Measurements from ENCODE around the gene ACTN1. TPM values are rescaled to one million over a fixed set of nuclear protein-coding genes. Genes with fewer than 3 reads are reported as not detected.
"Not testable (repeated sequence)": the region's sequence is repeated elsewhere in the genome, so short reads cannot be mapped to it uniquely, and the experiment has no call there.

Gene ACTN1
- polyA plus RNA-seq (2013, experiment 1 of 2; ENCODE audit: insufficient read length) = 865 TPM
- 871 TPM for polyA plus RNA-seq (2013, experiment 2 of 2; ENCODE audit: insufficient read length)

DNA sequence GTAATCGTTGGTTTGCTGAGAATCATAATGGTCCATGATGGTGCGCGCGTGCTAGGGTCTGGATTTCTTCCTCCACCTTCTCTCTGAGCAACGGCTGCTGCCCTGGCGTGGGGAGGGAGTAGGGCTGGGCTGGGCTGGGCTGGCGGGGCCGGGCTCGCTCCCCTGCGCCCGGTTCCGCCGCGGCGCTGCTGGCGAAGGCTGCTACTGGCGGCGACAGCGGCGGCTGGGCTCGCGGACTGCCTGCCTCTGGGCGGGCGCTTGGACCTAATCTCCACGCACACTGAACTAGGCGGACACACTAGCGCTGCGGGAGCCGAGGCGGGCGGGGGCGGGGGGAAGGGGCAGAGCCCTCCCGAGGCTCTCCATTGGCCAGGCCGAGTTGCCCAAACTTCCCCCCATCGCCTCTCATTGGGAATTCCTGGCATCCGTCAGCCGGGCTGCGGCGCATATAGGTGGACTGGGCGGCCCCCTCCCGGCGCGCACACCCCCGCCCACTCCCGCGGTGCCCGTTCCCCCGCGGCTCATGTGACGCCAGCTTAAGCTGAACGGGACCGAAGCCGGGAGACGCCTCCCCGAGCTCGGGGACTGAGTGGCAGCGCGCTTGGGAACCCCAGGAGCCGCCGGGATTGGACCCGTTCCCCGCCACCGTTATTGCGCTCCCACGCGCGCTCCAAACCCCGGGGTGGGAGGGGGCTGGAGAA, at the start of gene ACTN1:
Gene ACTN1, minus strand, starts transcription at position 282 of the 701 bp plus-strand sequence. Its CDS starts 246 bp downstream, at position 36.
- peak; percentile 99 for DNase-seq

DNA sequence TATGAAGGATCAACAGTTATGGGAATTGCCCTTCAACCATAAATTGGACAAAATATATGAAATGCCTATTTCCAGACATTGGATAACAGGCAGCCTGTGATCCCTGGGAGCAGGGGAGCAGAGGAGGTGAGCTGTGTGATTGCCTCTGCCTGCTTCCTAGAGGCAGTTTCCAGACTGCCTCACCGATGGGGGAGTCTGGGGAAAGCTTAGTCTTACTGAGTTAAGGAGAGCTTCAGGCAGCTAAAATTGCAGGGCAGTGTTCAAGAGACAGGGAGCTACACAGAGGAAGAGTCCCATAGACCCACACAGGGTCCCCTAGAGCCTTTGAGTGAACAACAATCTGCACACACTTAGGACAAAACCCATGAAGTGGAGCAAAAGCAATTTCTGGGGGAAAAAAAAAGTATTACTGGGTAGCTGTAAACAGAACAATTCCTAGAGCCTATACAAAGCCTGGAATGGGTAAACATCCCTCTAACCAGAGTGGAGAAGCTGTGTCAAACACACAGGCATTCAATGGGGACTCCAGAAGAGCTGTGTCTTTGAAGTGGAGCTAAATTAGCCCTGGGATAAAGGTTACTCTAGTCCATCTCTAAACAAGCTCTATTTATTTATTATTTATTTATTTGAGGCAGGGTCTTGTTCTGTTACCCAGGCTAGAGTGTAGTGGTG, 48.3 kb upstream of the ACTN1 start:
- no peak for DNase-seq

DNA sequence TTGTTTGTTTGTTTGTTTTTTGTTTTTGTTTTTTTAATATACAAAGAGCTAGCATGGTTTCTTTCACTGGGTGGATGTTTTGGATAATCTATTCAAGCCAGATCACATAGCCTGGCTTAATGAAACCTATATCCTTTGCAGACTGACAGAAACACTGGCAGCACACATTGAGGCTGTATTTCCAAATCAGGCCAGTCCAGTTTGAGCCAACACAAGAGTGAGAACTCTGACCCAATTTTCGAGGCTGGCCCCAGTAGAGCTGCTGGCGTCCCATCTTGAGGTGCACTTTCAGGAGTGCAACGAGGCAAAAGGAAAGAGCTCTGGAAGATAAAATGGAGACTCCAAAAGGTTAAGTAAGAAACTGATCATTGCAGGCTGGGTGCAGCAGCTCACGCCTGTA, 43.9 kb upstream of the ACTN1 start:
- no peak for DNase-seq

DNA sequence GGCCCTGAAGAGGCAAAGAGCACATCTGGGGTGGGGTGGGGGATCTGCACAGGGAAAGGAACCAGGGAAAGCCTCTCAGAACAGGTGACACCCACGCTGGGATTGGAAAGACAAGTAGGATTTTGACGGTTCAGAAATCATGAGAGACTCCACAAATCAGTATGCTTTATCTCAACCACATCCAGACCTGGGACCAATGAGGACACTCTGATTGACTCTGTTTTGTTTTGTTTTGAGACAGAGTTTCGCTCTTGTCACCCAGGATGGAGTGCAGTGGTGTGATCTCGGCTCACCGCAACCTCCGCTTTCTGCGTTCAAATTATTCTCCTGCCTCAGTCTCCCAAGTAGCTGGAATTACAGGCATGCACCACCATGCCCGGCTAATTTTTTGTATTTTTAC, 43.0 kb upstream of the ACTN1 start:
- DNase-seq = not testable (repeated sequence)

DNA sequence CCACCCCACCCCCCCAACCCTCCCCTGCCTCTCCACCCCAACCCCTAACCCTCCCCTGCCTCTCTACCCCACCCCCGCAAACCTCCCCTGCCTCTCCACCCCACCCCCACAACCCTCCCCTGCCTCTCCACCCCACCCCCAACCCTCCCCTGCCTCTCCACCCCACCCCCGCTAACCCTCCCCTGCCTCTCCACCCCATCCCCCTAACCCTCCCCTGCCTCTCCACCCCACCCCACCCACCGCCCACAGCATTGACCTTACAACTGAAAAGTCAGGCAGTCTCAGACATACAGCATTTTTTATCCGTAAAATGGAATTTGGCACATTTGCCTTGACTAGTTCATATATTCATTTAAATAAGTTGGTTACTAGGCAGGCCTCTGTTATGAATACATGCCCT, 38.6 kb upstream of the ACTN1 start:
- no peak for DNase-seq

DNA sequence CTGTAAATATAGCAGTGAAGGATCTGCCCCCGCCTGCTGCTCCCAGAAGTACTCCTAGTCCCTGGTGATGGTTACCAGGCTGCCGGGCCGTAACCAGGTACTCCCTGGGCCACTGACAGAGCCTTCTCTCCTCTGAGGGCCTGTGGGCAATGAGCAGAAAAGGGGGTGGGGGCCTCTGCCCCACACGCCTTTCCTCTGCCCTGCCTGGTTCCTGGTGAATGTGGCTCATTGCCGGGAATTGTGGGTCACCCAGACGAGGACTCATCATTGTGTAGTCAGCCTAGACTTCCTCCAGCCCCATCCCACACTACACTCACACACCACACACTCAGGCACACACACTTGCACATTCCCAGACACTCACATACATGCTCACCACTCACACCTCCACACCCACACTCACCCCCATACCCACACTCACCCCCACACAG, 35.7 kb upstream of the ACTN1 start:
- peak; percentile 42 for DNase-seq

DNA sequence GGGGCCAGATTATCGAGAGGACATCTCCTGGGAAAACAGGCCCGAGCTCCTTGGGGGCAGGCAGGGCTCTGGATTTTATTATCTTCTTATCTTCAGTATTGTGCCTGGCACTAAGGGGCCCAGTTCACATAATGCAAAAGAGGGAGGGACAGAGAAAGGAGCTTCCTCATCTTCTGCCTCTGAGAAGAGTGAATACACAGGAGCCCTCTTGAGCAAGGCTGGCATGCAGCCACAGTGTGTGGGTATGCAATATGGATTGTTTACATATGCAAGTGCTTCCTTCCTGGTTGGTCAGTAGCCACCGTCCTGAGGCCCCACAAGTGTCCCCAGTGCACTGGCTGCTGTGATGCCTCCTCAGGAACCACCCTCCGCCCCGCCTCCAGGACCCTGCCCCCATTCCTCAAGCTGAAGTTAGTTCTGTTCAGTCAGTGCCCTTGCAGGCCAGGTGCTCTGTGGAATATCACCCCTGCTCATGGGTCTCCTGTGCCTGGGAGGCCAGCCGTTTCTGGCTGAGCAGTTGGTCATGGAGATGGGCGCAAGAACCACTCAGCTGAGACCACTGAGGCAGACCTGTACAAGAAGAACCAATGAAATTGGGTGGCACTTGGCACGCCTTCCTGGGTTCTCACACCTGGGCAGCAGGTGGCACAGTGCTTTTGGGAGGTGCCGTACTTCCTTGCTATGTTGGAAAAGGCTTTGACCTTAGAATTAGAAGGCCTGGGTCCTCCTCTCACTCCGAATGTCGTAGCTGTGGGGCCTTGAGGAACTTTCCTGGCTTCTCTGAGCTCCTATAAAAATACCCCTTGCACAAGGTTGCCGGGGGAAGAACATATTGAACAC, 35.1 kb upstream of the ACTN1 start:
- peak; percentile 64 for DNase-seq

DNA sequence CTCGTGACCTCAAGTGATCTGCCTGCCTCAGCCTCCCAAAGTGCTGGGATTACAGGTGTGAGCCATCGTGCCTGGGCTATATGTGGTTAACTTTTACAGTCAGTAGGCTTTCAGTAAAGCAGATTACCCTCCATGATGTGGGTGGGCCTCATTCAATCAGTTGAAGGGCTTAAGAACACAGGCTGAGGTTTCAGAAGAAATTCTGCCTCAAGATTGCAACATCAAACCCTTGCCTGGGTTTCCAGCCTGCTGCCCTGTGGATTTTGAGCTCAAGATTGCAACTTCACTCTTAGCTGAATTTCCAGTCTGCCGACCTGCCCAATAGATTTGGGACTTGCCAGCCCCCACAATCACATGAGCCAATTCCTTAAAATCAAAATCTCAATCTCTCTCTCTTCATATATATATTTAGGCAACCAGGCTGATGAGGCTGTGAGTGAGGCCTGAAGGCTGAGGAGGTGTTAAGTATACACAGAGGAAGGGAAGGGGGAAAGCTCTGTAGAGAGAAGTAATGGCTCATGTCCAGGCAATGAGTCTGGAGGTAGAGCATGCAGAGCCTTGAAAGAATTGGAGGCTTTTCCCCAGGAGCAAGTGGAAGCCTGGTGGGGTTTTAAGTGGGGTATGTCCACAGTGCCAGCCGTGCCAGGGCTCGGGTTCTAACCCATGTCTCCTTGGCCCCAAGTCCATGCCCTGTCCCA, 33.3 kb upstream of the ACTN1 start:
- peak; percentile 31 for DNase-seq

DNA sequence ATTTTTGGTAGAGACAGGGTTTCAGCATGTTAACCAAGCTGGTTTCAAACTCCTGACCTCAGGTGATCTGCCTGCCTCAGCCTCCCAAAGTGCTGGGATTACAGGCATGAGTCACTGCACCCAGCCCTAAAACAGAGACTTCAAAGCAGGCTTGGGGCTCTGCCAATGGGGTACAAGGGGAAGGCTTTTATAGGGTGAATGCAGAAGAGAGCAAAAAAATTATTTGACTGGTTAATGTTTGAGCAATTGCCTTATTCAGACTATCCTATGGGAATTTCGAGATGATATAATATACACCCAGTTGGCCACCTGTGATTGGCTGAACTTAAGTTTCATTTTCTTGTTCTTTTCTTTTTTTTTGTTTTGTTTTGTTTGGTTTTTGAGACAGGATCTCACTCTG, 31.5 kb upstream of the ACTN1 start:
- DNase-seq = no peak

DNA sequence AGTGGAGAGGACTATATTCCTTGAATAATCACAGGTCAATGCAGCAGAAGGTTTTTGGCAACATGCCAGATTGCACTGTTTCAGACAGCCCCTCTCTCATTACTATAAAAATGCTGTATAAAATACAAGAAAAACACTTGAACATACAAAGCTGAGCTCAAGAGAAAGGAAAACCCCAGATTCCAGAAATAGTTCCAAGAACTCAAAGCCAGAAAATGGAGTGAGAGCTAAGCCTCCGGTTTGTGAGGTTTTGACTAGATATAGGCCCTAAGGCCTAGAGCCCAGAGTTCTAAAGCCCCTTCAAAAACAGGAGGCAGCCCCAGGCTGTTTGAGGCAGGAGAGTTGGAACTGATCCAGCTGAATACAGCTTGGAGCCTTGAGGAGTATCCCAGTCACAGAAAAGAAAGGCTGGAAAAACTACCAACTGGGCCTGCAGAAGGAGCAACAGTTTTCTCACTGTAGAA, 29.4 kb upstream of the ACTN1 start:
- peak; percentile 75 for DNase-seq

DNA sequence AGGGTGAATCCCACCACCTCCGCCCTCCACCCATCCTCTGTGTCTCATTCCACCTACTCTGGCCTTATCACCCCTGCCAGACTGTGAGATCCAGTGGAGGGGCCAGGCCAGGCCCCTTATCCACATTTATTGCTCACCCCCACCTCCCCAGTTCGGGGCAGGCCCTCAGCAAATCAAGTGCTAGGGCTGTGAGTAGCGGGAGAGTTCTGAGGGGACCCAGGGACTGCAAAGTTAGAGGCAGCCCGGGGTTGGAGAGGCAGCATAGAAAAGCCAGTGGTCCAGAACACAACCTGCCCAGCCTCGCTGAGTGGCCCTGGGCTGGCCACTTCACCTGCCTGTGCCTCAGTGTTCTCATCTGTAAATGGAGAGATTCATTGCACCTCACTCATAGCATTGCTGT, 27.2 kb upstream of the ACTN1 start:
- DNase-seq = no peak

DNA sequence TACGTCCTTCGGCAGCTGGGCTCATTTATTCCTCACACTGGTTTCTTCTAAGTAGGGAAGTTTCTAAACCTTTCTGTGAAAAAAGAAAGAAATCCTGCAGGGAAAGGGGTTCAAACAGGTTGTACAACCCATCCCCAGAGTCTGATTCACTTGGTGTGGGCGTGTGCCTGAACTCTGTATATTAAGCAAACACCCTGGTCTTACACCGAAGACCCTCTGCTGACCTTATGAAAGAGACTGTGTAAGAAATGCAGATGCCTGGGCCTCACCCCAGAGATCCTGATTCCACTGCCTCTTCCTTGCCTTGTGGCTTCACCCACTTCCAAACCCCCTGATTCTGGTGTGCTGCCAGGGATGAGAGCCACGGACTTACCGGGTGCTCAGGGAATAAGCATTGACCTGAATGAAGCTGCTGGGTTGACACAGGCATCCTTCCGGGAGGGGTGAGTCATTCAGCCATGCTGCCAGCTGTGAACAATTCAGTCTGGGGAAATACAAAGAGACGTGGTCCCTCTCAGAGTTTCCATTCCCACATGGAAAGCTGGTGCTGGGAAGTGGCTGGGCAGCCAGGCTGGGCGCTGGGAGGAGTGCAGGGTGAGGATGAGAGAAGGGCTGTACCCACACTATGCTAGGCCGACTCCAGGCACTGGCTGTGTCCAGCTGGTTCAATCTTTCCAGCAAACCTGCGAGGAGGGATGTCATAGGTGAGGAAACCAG, 26.5 kb upstream of the ACTN1 start:
- DNase-seq = peak; percentile 89

DNA sequence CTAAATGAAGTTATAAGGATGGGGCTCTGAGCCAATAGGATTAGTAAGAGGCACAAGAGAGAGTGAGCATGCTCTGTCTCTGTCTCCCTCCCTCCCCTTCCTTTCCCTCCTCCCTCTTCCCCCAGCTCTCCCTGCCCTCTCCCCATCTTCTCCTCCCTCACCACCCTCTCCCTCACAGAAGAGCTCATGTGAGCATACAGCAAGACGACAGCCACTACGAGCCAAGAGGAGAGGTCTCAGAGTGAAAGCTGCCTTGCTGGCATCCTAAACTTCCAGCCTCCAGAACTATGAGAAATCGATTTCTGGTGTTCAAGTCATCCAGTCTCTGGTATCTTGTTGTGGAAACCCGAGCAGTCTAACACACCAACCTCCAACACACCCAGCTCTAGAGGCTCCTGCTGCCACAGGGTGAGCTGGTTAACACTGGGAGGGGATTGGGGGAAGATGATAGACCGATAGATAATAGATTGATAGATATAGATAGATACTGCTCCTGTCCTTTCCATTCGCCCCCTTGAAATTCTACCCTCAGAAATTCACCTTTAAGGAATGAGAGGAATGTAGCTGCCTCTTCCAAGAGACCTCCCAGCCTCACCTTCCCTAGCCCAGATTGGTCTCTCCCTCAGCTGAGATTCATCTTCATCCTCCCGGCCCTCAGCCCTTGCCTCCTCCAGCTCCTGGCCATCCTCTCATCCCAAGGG, 25.8 kb upstream of the ACTN1 start:
- DNase-seq = peak; percentile 63

DNA sequence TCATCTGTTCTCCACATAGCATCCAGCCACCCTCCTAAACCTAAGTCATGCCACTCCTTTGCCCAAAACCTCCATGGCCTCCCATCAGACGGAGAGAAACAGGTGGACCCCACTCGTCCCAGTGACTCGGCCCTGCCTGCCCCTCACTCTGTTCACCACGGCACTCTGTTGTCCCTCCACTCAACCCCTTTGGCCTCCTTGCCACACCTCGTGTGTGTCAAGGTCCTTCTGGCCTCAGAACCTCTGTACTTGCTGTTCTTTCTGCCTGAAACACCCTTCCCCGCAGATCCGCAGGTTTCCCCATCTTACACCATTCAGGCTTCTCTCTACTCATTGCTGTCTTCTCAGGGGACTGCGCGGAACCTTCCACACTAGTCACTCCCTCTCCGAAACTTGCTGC, 24.5 kb upstream of the ACTN1 start:
- DNase-seq = no peak

DNA sequence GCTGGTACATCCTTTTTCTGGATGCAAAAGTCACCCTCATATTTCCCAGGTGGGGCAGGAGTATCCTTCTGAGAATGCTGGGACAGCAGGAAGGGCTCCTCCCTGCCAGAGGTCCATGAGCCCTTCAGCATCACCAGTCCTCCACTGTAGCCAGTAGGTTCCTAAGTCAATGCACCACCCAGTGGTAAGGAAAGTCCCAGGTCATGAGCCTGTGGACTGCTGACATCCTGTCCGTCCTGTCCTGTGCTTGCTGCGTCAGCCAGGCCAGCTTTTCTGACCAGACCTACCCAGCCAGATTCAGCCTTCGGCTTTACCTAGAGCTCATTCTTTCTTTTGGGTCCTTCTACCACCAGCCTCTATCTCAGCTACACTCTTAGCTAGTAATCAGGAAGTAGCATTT, 23.0 kb upstream of the ACTN1 start:
- no peak for DNase-seq

DNA sequence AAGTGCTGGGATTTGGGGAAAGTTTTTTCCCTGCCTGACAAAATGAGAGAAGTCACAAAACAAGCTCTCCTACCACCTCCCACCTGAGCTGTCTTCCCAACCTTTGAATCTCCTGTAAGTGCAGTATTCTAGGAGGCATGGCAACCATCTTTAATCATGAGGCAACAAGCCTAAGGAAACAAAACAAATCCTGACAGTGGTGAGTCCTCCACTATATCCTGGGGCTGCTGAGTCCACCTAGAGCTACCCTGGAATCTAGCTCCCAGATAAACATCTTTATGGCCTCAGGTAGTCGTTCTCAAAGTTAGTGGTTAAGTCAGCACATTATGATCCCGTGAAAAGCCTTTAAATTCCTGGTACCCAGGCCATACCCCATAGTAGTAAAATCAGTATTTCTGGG, 22.3 kb upstream of the ACTN1 start:
- DNase-seq = no peak

DNA sequence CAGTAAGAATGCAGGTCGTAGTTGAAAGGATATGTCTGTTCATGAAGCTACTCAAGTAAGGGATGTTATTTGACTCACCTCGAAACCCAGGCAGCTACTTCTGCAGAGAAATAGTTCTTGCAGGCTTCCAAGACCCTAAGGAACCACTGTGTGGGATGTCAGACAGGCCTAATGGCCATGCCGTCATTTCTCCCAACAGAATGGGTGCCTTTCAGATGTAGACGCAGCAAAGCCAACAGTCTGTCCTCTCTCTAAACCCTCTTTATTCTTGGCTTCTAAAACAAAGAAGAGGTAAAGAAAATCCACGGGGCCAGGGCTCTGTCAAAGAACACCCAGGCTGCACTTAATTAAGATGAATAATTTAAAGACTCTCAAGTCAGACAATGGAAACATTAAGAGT, 19.0 kb upstream of the ACTN1 start:
- no peak for DNase-seq

DNA sequence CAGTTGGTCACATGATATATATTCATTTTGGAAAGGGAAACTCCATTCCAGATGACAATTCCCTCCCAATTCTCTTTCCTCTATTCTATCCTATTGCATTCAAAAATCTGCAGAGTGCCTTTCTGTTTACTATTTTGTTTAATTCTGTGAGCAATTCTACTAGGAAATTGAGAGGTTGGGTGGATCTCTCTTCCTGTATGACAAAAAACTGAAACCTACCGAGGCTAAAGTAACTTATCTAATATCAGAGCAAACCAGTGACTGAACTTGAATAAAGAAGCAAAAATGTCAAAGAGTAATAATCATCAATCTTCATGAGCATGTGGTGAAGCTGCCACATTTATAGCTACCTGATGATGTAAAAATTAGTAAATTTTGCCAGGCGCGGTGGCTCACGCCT, 16.6 kb upstream of the ACTN1 start:
- DNase-seq = no peak

DNA sequence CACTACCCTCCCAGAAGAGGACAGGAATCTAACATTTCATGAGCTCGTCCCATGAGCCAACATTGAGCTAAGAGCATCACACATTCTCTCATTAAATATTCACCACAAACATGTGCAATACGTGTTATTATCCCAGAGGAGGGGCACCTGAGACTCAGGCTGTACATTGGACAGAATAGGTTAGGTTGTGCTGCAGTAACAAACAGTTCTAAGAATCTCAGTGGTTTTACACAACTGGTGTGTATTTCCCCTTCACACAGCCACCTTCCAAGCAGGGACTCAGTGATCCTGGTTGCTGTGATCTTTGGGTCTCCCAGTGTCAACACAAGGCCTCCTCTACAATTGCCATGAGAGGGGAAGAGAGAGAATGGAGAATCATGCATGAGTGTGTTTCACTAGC, 15.0 kb upstream of the ACTN1 start:
- DNase-seq = no peak

DNA sequence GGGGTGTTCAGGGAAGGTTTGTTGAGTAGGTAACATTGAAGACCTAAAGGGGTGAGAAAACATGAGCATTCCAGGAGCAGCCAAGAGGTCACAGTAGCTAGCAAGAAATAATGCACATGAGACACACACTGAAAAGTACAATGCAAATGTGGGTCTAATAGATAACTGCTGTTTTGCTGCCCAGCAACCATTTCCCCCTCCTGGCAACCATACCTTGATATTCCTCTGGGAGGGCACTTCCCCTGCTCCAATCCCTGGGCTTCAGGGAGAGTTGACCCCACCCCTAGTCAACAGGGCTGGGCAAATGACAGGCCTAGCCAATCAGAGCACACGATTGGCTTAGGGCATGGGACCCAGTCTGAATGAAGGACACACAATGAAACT, 8.5 kb upstream of the ACTN1 start:
- no peak for DNase-seq

DNA sequence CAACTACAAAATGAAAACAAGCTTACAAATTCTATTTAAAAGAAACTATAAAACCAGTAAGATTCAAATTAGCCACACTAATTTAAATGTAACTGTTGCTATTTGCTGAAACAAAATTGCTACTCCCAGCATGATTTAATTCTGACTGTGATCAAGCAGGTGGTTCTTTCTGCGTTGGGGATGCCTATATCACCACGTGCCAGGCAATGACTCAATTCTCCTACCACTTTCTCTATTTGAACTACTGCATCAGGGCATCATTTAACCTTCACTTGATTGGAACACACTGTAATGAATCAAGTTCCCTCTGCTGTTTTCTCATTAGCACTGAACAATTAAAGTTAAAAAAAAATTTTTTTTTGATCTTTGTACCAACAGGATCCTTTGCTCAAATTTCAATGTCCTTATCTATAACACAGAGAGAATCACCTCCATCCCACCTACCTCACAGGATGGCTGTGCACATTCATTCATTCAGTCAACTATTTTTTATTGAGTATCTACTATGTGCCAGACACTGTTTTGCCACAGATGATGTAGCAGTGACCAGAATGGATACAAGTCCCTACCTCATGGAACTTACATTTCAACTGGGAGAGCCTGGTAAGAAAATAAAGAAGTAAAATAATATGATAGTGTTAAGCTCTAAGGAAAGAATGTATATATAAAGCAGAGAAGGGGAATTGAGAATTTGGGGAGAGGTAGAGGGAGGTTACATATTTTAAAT, 8.0 kb upstream of the ACTN1 start:
- DNase-seq = no peak
